Left lung (tissue), 10 donors: ENCODE measurements around the gene KIAA1217. TPM values are rescaled to one million over a fixed set of nuclear protein-coding genes. Genes with fewer than 3 reads are reported as not detected.

Experiments
- ATAC-seq: fragments of 200-7000 bp; cut with Tn5 transposase; one replicate; pipeline ENCODE4 v1.9.1; 2020; ENCODE audit warnings: moderate library complexity
- DNase-seq, 4 donors: peaks; one replicate each; pipeline ENCODE4 v3.0.0-alpha.2; 2013 to 2020
- H3K27ac ChIP-seq, 2 donors: fragments of 200-600 bp; sonication (generic) in 1 of 2; one replicate each; pipeline versions ENCODE4 v1.5.0 to v1.8.0; 2020 to 2021
- H3K27me3 ChIP-seq, 2 donors: fragments of 200-600 bp; sonication (generic) in 1 of 2; one replicate each; pipeline versions ENCODE4 v1.5.0 to v1.8.0; 2020 to 2021
- H3K36me3 ChIP-seq, 2 donors: fragments of 200-600 bp; sonication (generic) in 1 of 2; one replicate each; pipeline versions ENCODE4 v1.5.0 to v1.8.0; 2020 to 2021
- H3K4me1 ChIP-seq, 2 donors: fragments of 200-600 bp; one replicate each; pipeline ENCODE4 v1.8.0; 2021
- H3K4me3 ChIP-seq, 2 donors: fragments of 200-600 bp; sonication (generic) in 1 of 2; one replicate each; pipeline versions ENCODE4 v1.5.0 to v1.8.0; 2020 to 2021; ENCODE audit warnings: mild to moderate bottlenecking in 1 of 2
- H3K9me3 ChIP-seq, 2 donors: fragments of 200-600 bp; sonication (generic) in 1 of 2; one replicate each; pipeline versions ENCODE4 v1.5.0 to v1.8.0; 2020 to 2021
- CTCF ChIP-seq, 2 donors: fragments of 200-600 bp; sonication (generic) in 1 of 2; IDR thresholded peaks; one replicate each; pipeline versions ENCODE4 v1.5.0 to v1.8.0; 2021; ENCODE audit warnings: antibody characterized with exemption in 2 of 2
- intact Hi-C, 2 donors: fragments of 100-400 bp; cut with DNase I; formaldehyde crosslinking; loops; one replicate each; pipeline versions ENCODE4 v1.11.2 to v1.14.2; 2022
- polyA plus RNA-seq, 6 donors: library from polyadenylated mRNA; unstranded; fragments of 120-200 nt; gene quantifications; one replicate each; pipeline ENCODE4 v1.2.1, GENCODE V29; 2013; ENCODE audit not compliant: insufficient read length in 6 of 6
- total RNA-seq, 2 donors: library from RNA; stranded (reverse); fragmentation: NEBNext Ultra II Directional; extraction: Animal tissue kit (Norgen Biotek cat#: 25700); gene quantifications; one replicate each; pipeline ENCODE4 v1.2.1, GENCODE V29; 2021
- donor health status: DM: no; HTN: yes; CAD: no.
- donor health status: DM: no; HTN: no; CAD: no.

The KIAA1217 gene
- total and polyA plus RNA-seq, 8 donors, result 28.3 to 69.1 (median 60.4) TPM

DNA sequence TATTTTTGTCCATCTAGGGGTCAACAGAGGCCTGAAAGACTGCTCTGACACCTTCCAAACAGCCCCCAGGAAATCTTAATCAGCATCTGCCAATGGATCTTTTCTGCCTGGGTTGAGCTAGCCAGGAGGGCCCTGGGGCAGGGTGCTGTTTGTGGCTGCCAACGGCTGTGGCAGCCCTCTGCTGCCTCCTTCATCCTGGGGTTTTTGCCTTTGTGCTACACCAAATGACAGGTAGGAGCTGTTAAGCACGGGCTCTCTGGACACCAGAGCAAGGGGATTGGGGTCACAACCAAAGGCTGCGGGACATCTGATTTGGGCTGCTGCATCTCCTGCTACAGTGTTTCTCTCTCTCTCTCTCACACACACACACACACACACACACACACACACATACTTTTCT is 2.0 kb upstream of the KIAA1217 start:
- no peak for DNase-seq
- Histone ChIP-seq H3K36me3 (no peaks in the 10 kb centered on the region), H3K27me3 (peaks cover 0 to 26% of the 10 kb centered on the region in 2 donors), H3K4me1 (peaks cover 3 to 19% of the 10 kb centered on the region in 2 donors), H3K4me3 (no peak overlapping the region), H3K27ac (peak overlapping the region in 1 of 2 donors; percentile 75), H3K9me3 (no peaks in the 10 kb centered on the region)
- intact Hi-C loops, result no loop called here
- ATAC-seq, result no peak
- TF ChIP-seq CTCF (IDR thresholded peaks at IDR 0.05), result no peak

DNA sequence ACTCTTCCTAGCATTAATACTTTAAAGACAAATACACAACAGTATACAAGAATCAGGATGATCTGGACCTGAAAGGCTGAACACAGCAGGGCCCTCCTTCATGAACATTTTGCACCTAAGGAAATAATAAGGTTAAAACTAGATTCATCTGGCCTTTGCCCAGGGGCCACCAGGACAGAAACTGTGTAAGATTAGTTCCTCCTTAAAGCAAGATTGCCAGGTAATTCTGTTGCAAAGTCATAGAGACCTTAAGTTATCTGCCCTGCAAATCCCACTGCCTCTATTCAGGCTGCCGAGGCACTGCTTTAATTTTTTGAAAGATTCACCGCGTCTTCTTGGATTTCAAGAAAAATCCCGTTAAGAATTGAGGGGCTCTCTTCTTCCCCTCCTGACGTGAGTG is 1.6 kb upstream of the KIAA1217 start:
- no peak overlapping the region for H3K4me3 ChIP-seq
- peaks cover 0 to 26% of the 10 kb centered on the region in 2 donors for H3K27me3 ChIP-seq
- no peaks in the 10 kb centered on the region for H3K9me3 ChIP-seq
- no peaks in the 10 kb centered on the region for H3K36me3 ChIP-seq
- no peak for DNase-seq
- no peak for TF ChIP-seq CTCF (IDR thresholded peaks at IDR 0.05)
- peak overlapping the region; percentile 75 to 80 for H3K27ac ChIP-seq
- intact Hi-C loops, result no loop called here
- peaks cover 3 to 19% of the 10 kb centered on the region in 2 donors for H3K4me1 ChIP-seq
- ATAC-seq, result no peak

DNA sequence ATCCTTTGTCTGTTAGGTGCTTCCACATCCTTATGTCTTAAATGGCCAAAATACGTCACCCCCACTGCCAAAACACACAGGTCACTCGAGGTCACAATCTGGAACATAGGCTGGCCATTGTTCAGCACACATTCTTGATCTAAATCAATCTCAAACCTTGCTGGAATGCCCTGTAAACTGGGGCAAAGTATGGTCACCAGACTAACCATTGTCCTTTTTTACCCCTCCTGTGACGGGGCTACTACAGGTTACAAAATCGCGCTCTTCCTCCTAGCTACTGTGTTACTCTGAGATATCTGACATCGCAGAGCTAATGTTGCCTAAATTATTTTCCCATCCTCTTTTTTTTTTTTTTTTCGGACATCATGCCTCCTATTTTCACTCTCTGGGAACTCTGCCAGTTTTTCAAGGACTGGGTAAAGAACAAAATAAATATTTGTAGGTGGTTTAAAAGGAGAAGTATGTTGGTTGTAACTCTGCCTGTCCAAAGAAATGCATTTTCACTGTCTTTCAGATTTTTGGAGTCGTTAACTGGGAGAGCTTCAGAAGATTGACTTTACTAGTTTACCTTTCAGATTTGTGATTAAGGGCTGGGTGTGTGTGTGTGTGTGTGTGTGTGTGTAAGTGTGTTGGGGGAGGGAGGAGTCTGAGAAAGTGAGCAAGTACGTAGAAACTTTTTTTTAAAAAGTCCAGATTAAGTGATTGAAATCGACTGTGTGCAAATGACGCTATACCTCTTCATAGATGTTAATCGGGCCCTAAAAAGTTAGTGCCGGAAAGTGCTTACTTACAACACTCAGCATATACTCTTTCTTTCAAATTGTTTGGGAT is 942 bp upstream of the KIAA1217 start:
- peaks cover 0 to 26% of the 10 kb centered on the region in 2 donors for H3K27me3 ChIP-seq
- peak in 2 of 4 donors; percentile 44 to 60 for DNase-seq
- H3K4me3 ChIP-seq, result peak overlapping the region; percentile 37 to 41
- TF ChIP-seq CTCF (IDR thresholded peaks at IDR 0.05), result no peak
- peak overlapping the region; percentile 75 to 80 for H3K27ac ChIP-seq
- peaks cover 3 to 19% of the 10 kb centered on the region in 2 donors for H3K4me1 ChIP-seq
- peak; percentile 63 for ATAC-seq
- intact Hi-C loops, result no loop called here
- H3K9me3 ChIP-seq, result no peaks in the 10 kb centered on the region
- no peaks in the 10 kb centered on the region for H3K36me3 ChIP-seq

DNA sequence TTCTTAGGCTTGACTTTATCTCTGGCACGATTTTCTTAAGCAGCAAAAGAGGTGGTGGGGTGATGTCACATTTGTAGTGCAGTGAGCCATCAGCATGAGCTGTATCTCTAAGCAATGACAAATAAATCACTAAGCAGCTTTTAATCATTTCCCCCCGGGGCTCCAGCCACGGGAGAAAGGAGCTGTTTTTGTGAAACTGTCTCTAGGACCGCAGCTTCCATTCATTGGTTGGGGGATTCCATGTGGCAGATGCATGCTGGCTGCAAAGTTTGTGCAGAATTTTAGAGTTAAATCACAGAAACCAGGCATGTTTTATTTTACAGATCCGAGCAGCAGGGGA is 464 bp downstream of the KIAA1217 start:
- peaks cover 3 to 20% of the 10 kb centered on the region in 2 donors for H3K4me1 ChIP-seq
- intact Hi-C loops, result no loop called here
- TF ChIP-seq CTCF (IDR thresholded peaks at IDR 0.05), result no peak
- H3K27me3 ChIP-seq, result peaks cover 0 to 26% of the 10 kb centered on the region in 2 donors
- H3K36me3 ChIP-seq, result no peaks in the 10 kb centered on the region
- peak; percentile 7 for ATAC-seq
- H3K27ac ChIP-seq, result peak overlapping the region; percentile 75 to 80
- peak overlapping the region; percentile 37 to 41 for H3K4me3 ChIP-seq
- no peaks in the 10 kb centered on the region for H3K9me3 ChIP-seq
- peak in 1 of 4 donors; percentile 32 for DNase-seq

- peaks cover 3 to 26% of the 10 kb centered on the region in 2 donors for H3K4me1 ChIP-seq
- TF ChIP-seq CTCF (IDR thresholded peaks at IDR 0.05), result no peak
- H3K9me3 ChIP-seq, result no peaks in the 10 kb centered on the region
- ATAC-seq, result peak; percentile 15
- peak overlapping the region; percentile 75 to 80 for H3K27ac ChIP-seq
- intact Hi-C loops, result no loop called here
- peak in 1 of 4 donors; percentile 40 for DNase-seq
- H3K4me3 ChIP-seq, result peak overlapping the region; percentile 37 to 41
- no peaks in the 10 kb centered on the region for H3K36me3 ChIP-seq
- H3K27me3 ChIP-seq, result peaks cover 0 to 26% of the 10 kb centered on the region in 2 donors
These were observed 1.1 kb downstream of the KIAA1217 start for GRCh38 chr10:24209946-24210491.
